ENCODE measurements around the gene OOSP4B. TPM values are rescaled to one million over a fixed set of nuclear protein-coding genes. Genes with fewer than 3 reads are reported as not detected.
"Not testable (repeated sequence)": the region's sequence is repeated elsewhere in the genome, so short reads cannot be mapped to it uniquely, and the experiment has no call there.

Gene OOSP4B
- total RNA-seq, 1 experiment from 2014 or later, result not detected

GRCh38 chr11:60018058-60018457, 1.1 kb downstream of the OOSP4B start:
- peaks cover 15% of the 10 kb centered on the region for H3K27me3 ChIP-seq (replicated peaks)
- no peak overlapping the region for H3K27ac ChIP-seq
- H3K36me3 ChIP-seq, result no peaks in the 10 kb centered on the region
- DNase-seq (ENCODE audit: low read depth in 1 of 2, low spot score in 2 of 2), result no peak
- H3K9me3 ChIP-seq (replicated peaks), result no peaks in the 10 kb centered on the region
- no peaks in the 10 kb centered on the region for H3K4me1 ChIP-seq (replicated peaks)
- no peak overlapping the region for H3K4me3 ChIP-seq

GRCh38 chr11:60020376-60020775, 3.4 kb downstream of the OOSP4B start:
- not testable (repeated sequence) for H3K4me1 ChIP-seq (replicated peaks); H3K4me3 ChIP-seq; H3K36me3 ChIP-seq; H3K9me3 ChIP-seq (replicated peaks); DNase-seq (ENCODE audit: low read depth in 1 of 2, low spot score in 2 of 2); H3K27ac ChIP-seq
- peaks cover 15% of the 10 kb centered on the region for H3K27me3 ChIP-seq (replicated peaks)

GRCh38 chr11:60029015-60029632, 12.1 kb downstream of the OOSP4B start:
- no peak overlapping the region for H3K4me3 ChIP-seq
- DNase-seq (ENCODE audit: low read depth in 1 of 2, low spot score in 2 of 2), result no peak

GRCh38 chr11:60040109-60040508, 23.1 kb downstream of the OOSP4B start, which contains the start of gene OOSP2:
Gene OOSP2, plus strand, starts transcription at chr11:60040409. Its CDS starts 51 bp downstream, at chr11:60040460.
- DNase-seq (ENCODE audit: low read depth in 1 of 2, low spot score in 2 of 2), result no peak
- Histone ChIP-seq H3K27ac (no peak within 1 kb of the TSS), H3K4me1 (replicated peaks) (no peaks in the 10 kb centered on the region), H3K4me3 (no peak within 1 kb of the TSS), H3K9me3 (replicated peaks) (no peaks in the 10 kb centered on the region), H3K36me3 (no peaks in the 10 kb centered on the region), H3K27me3 (replicated peaks) (peaks cover 37% of the 10 kb centered on the region)

More at GRCh38 chr11:60029015-60029632, 12.1 kb downstream of the OOSP4B start:
- no peaks in the 10 kb centered on the region for H3K9me3 ChIP-seq (replicated peaks)
- no peak overlapping the region for H3K27ac ChIP-seq
- no peaks in the 10 kb centered on the region for H3K36me3 ChIP-seq
- peaks cover 13% of the 10 kb centered on the region for H3K27me3 ChIP-seq (replicated peaks)
- no peaks in the 10 kb centered on the region for H3K4me1 ChIP-seq (replicated peaks)

GRCh38 chr11:60050422-60050821, 33.4 kb downstream of the OOSP4B start:
- not testable (repeated sequence) for H3K4me3 ChIP-seq; H3K4me1 ChIP-seq (replicated peaks); H3K27me3 ChIP-seq (replicated peaks); DNase-seq (ENCODE audit: low read depth in 1 of 2, low spot score in 2 of 2); H3K36me3 ChIP-seq; H3K27ac ChIP-seq; H3K9me3 ChIP-seq (replicated peaks)

- H3K27ac ChIP-seq; DNase-seq (ENCODE audit: low read depth in 1 of 2, low spot score in 2 of 2); H3K27me3 ChIP-seq (replicated peaks); H3K36me3 ChIP-seq; H3K4me1 ChIP-seq (replicated peaks); H3K9me3 ChIP-seq (replicated peaks); H3K4me3 ChIP-seq: not testable (repeated sequence)
These were observed 33.9 kb downstream of the OOSP4B start for GRCh38 chr11:60050839-60051238.

GRCh38 chr11:60056349-60056969, 39.5 kb downstream of the OOSP4B start, which contains the start of gene MS4A3:
Gene MS4A3, plus strand, starts transcription at chr11:60056665. Its CDS starts 4,496 bp downstream, at chr11:60061161.
- Histone ChIP-seq H3K27ac (no peak within 1 kb of the TSS), H3K9me3 (replicated peaks) (no peaks in the 10 kb centered on the region), H3K4me3 (no peak within 1 kb of the TSS), H3K27me3 (replicated peaks) (peaks cover 18% of the 10 kb centered on the region), H3K4me1 (replicated peaks) (no peaks in the 10 kb centered on the region), H3K36me3 (no peaks in the 10 kb centered on the region)
- no peak for DNase-seq (ENCODE audit: low read depth in 1 of 2, low spot score in 2 of 2)

- no peak overlapping the region for H3K4me3 ChIP-seq
- DNase-seq (ENCODE audit: low read depth in 1 of 2, low spot score in 2 of 2), result no peak
- peaks cover 18% of the 10 kb centered on the region for H3K27me3 ChIP-seq (replicated peaks)
- H3K36me3 ChIP-seq, result no peaks in the 10 kb centered on the region
- H3K27ac ChIP-seq, result no peak overlapping the region
- no peaks in the 10 kb centered on the region for H3K4me1 ChIP-seq (replicated peaks)
- no peaks in the 10 kb centered on the region for H3K9me3 ChIP-seq (replicated peaks)
These were observed 42.1 kb downstream of the OOSP4B start for GRCh38 chr11:60059052-60059451.

- DNase-seq (ENCODE audit: low read depth in 1 of 2, low spot score in 2 of 2), result no peak
- Histone ChIP-seq H3K9me3 (replicated peaks) (no peaks in the 10 kb centered on the region), H3K36me3 (no peaks in the 10 kb centered on the region), H3K27ac (no peak overlapping the region), H3K27me3 (replicated peaks) (peaks cover 18% of the 10 kb centered on the region), H3K4me1 (replicated peaks) (no peaks in the 10 kb centered on the region), H3K4me3 (no peak overlapping the region)
These were observed 42.7 kb downstream of the OOSP4B start for GRCh38 chr11:60059521-60060240.

- no peaks in the 10 kb centered on the region for H3K4me1 ChIP-seq (replicated peaks)
- no peaks in the 10 kb centered on the region for H3K9me3 ChIP-seq (replicated peaks)
- H3K36me3 ChIP-seq, result no peaks in the 10 kb centered on the region
- H3K27ac ChIP-seq, result no peak overlapping the region
- DNase-seq (ENCODE audit: low read depth in 1 of 2, low spot score in 2 of 2), result no peak
- no peaks in the 10 kb centered on the region for H3K27me3 ChIP-seq (replicated peaks)
- no peak overlapping the region for H3K4me3 ChIP-seq
These were observed 47.1 kb downstream of the OOSP4B start for GRCh38 chr11:60064111-60064510.

GRCh38 chr11:60065801-60066200, 48.8 kb downstream of the OOSP4B start:
- Histone ChIP-seq H3K36me3 (no peaks in the 10 kb centered on the region), H3K4me3 (no peak overlapping the region), H3K9me3 (replicated peaks) (no peaks in the 10 kb centered on the region), H3K27me3 (replicated peaks) (no peaks in the 10 kb centered on the region), H3K4me1 (replicated peaks) (no peaks in the 10 kb centered on the region), H3K27ac (no peak overlapping the region)
- no peak for DNase-seq (ENCODE audit: low read depth in 1 of 2, low spot score in 2 of 2)

GRCh38 chr11:60069450-60069849, 52.5 kb downstream of the OOSP4B start:
- Histone ChIP-seq H3K4me1 (replicated peaks) (no peaks in the 10 kb centered on the region), H3K27me3 (replicated peaks) (no peaks in the 10 kb centered on the region), H3K27ac (no peak overlapping the region), H3K4me3 (no peak overlapping the region), H3K9me3 (replicated peaks) (no peaks in the 10 kb centered on the region), H3K36me3 (no peaks in the 10 kb centered on the region)
- DNase-seq (ENCODE audit: low read depth in 1 of 2, low spot score in 2 of 2), result no peak

- H3K4me3 ChIP-seq; H3K27ac ChIP-seq; H3K4me1 ChIP-seq (replicated peaks); H3K27me3 ChIP-seq (replicated peaks); H3K9me3 ChIP-seq (replicated peaks); DNase-seq (ENCODE audit: low read depth in 1 of 2, low spot score in 2 of 2); H3K36me3 ChIP-seq: not testable (repeated sequence)
These were observed 54.7 kb downstream of the OOSP4B start for GRCh38 chr11:60071644-60072043.

GRCh38 chr11:60077216-60077817, 60.3 kb downstream of the OOSP4B start:
- H3K27me3 ChIP-seq (replicated peaks), result peaks cover 8% of the 10 kb centered on the region
- H3K36me3 ChIP-seq, result no peaks in the 10 kb centered on the region
- no peak for DNase-seq (ENCODE audit: low read depth in 1 of 2, low spot score in 2 of 2)
- no peak overlapping the region for H3K27ac ChIP-seq
- no peaks in the 10 kb centered on the region for H3K9me3 ChIP-seq (replicated peaks)
- no peak overlapping the region for H3K4me3 ChIP-seq
- H3K4me1 ChIP-seq (replicated peaks), result no peaks in the 10 kb centered on the region

Data from SJSA1 (cell line).